GM12865 (cell line): ENCODE measurements around the gene CNPY2.
"Not testable (repeated sequence)": the region's sequence is repeated elsewhere in the genome, so short reads cannot be mapped to it uniquely, and the experiment has no call there.

Source experiments
- DNase-seq: peaks from one replicate; pipeline ENCODE4 v3.0.0; 2010; ENCODE audit warnings: low read depth
- H3K4me3 ChIP-seq: 2 replicates; pipeline ENCODE4 v1.5.1; 2011; ENCODE audit warnings: mild to moderate bottlenecking, low read depth, low read length, control low read depth
- CTCF ChIP-seq: IDR thresholded peaks from 2 replicates; pipeline ENCODE4 v1.5.1; 2011; ENCODE audit warnings: low read length, control low read depth, low read depth, inconsistent platforms; ENCODE audit not compliant: insufficient read depth; ENCODE audit errors: missing control alignments

CNPY2 gene

GRCh38 chr12:56282030-56282429 is 33.8 kb downstream of the CNPY2 start:
- H3K4me3 ChIP-seq, result no peak overlapping the region
- DNase-seq, result no peak
- no peak for TF ChIP-seq CTCF

GRCh38 chr12:56280849-56281248 is 34.9 kb downstream of the CNPY2 start:
- no peak overlapping the region for H3K4me3 ChIP-seq
- TF ChIP-seq CTCF, result no peak
- DNase-seq, result no peak

- TF ChIP-seq CTCF, result no peak
- DNase-seq, result no peak
- no peak overlapping the region for H3K4me3 ChIP-seq
Observed at GRCh38 chr12:56278905-56279304, 36.9 kb downstream of the CNPY2 start.

GRCh38 chr12:56274299-56274698 is 41.5 kb downstream of the CNPY2 start:
- DNase-seq, result no peak
- no peak overlapping the region for H3K4me3 ChIP-seq
- no peak for TF ChIP-seq CTCF

- H3K4me3 ChIP-seq, DNase-seq: not testable (repeated sequence)
Observed at GRCh38 chr12:56272468-56272867, 43.3 kb downstream of the CNPY2 start.

- TF ChIP-seq CTCF, result peak; percentile 25
- DNase-seq, result peak; percentile 26
- H3K4me3 ChIP-seq, result no peak overlapping the region
Observed at GRCh38 chr12:56271031-56271430, 44.8 kb downstream of the CNPY2 start.

GRCh38 chr12:56267443-56268071 is 48.2 kb downstream of the CNPY2 start:
- TF ChIP-seq CTCF, result no peak
- peak overlapping the region; percentile 65 for H3K4me3 ChIP-seq
- peak; percentile 21 for DNase-seq
